IMR-90 (cell line): ENCODE results near the gene MRM1.

Source experiments
- POLR2A ChIP-seq: IDR thresholded peaks from 2 replicates; pipeline ENCODE4 v1.6.1; 2012; ENCODE audit warnings: mild to moderate bottlenecking, low read depth, low read length
- RCOR1 ChIP-seq: IDR thresholded peaks from 2 replicates; pipeline ENCODE4 v1.6.1; 2012; ENCODE audit warnings: mild to moderate bottlenecking, low read length, improper control_type of control experiment; ENCODE audit not compliant: insufficient replicate concordance
- TF ChIP-seq, protein P1 (sequence below): conservative IDR thresholded peaks from 2 replicates; pipeline ENCODE4 v1.5.1; 2012; ENCODE audit warnings: mild to moderate bottlenecking, low read depth, low read length, improper control_type of control experiment

DNA sequence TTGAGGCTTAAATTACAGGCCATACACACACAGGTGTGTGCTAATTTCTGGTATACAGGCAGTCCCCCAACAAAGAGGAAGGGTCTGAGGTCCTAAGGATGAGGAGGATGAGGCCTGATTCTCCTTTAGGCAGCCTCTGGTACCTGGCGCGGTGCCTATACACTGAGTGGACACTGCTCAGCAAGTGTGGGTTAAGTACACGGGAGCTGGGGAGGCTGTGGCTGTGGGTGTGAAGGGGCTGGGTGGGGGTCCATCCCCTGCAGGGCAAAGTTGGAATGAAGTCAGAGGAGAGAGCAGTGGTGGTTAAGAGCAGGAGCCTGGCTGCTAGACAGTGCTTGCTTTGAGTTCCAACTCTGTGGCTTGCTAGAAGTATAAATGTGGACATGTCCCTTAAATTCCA is 10.9 kb downstream of the MRM1 start:
- TF ChIP-seq, protein P1, sequence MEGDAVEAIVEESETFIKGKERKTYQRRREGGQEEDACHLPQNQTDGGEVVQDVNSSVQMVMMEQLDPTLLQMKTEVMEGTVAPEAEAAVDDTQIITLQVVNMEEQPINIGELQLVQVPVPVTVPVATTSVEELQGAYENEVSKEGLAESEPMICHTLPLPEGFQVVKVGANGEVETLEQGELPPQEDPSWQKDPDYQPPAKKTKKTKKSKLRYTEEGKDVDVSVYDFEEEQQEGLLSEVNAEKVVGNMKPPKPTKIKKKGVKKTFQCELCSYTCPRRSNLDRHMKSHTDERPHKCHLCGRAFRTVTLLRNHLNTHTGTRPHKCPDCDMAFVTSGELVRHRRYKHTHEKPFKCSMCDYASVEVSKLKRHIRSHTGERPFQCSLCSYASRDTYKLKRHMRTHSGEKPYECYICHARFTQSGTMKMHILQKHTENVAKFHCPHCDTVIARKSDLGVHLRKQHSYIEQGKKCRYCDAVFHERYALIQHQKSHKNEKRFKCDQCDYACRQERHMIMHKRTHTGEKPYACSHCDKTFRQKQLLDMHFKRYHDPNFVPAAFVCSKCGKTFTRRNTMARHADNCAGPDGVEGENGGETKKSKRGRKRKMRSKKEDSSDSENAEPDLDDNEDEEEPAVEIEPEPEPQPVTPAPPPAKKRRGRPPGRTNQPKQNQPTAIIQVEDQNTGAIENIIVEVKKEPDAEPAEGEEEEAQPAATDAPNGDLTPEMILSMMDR, result no peak
- TF ChIP-seq RCOR1 (no peak), POLR2A (no peak)
